Bronchial epithelial cell (primary cell): ENCODE results near the gene SLC25A39. TPM values are rescaled to one million over a fixed set of nuclear protein-coding genes. Genes with fewer than 3 reads are reported as not detected.
A peak's percentile ranks its signal among the peaks of the same experiment; 100 is the strongest.

Experiments used
- DNase-seq: peaks from one replicate; pipeline ENCODE4 v3.0.0-alpha.2; 2010; ENCODE audit warnings: low read depth
- FAIRE-seq: peaks from 2 replicates; lab custom pipeline; 2011; peaks lifted over from hg19 to GRCh38; lab: Jason Lieb, UNC
- H3K27me3 ChIP-seq: 2 replicates; pipeline ENCODE4 v1.5.1; 2011; ENCODE audit warnings: low read length; ENCODE audit not compliant: control insufficient read depth, insufficient read depth
- H3K36me3 ChIP-seq: 2 replicates; pipeline ENCODE4 v1.5.1; 2011; ENCODE audit warnings: low read length; ENCODE audit not compliant: control insufficient read depth, insufficient read depth
- H3K4me3 ChIP-seq: 2 replicates; pipeline ENCODE4 v1.5.1; 2011; ENCODE audit warnings: mild to moderate bottlenecking, low read depth, low read length, control low read depth
- CTCF ChIP-seq: IDR thresholded peaks from 2 replicates; pipeline ENCODE4 v1.5.1; 2011; ENCODE audit warnings: mild to moderate bottlenecking, moderate library complexity, low read length, control low read depth, inconsistent platforms; ENCODE audit not compliant: insufficient read depth, severe bottlenecking
- total RNA-seq: library from RNA; depleted of rRNA; stranded (reverse); fragments of >200 nt; gene quantifications from 2 replicates; pipeline ENCODE4 v1.2.1, GENCODE V29; 2014

SLC25A39 gene
- total RNA-seq, 1 donor from 2014 or later, result 83.7 TPM

- H3K27me3 ChIP-seq, result peaks cover 7% of the 10 kb centered on the region
- FAIRE-seq (no peak), DNase-seq (peak; percentile 39)
- no peak for TF ChIP-seq CTCF
- H3K4me3 ChIP-seq, result peak overlapping the region; percentile 34
- peaks cover 4% of the 10 kb centered on the region for H3K36me3 ChIP-seq
Observed at GRCh38 chr17:44314869-44315661, 9.6 kb downstream of the SLC25A39 start.

- H3K27me3 ChIP-seq, result peaks cover 7% of the 10 kb centered on the region
- DNase-seq, result no peak
- H3K4me3 ChIP-seq, result no peak overlapping the region
- TF ChIP-seq CTCF, result no peak
- peaks cover under 1% of the 10 kb centered on the region for H3K36me3 ChIP-seq
- FAIRE-seq, result no peak
Observed at GRCh38 chr17:44314524-44314868, 10.1 kb downstream of the SLC25A39 start.

- DNase-seq (no peak), FAIRE-seq (no peak)
- peaks cover 7% of the 10 kb centered on the region for H3K27me3 ChIP-seq
- H3K36me3 ChIP-seq, result no peaks in the 10 kb centered on the region
- H3K4me3 ChIP-seq, result no peak overlapping the region
- TF ChIP-seq CTCF, result no peak
Observed at GRCh38 chr17:44314031-44314430, 10.6 kb downstream of the SLC25A39 start.

GRCh38 chr17:44312396-44313104 lies 12.1 kb downstream of the SLC25A39 start:
- peaks cover 7% of the 10 kb centered on the region for H3K27me3 ChIP-seq
- FAIRE-seq (no peak), DNase-seq (no peak)
- H3K36me3 ChIP-seq, result no peaks in the 10 kb centered on the region
- H3K4me3 ChIP-seq, result no peak overlapping the region
- no peak for TF ChIP-seq CTCF

GRCh38 chr17:44311562-44312181 lies 13.0 kb downstream of the SLC25A39 start:
- Histone ChIP-seq H3K36me3 (no peaks in the 10 kb centered on the region), H3K4me3 (no peak overlapping the region), H3K27me3 (peaks cover 5% of the 10 kb centered on the region)
- FAIRE-seq (no peak), DNase-seq (no peak)
- TF ChIP-seq CTCF, result no peak
